Endothelial cell of umbilical vein (primary cell): ENCODE results near the gene COQ6. TPM values are rescaled to one million over a fixed set of nuclear protein-coding genes. Genes with fewer than 3 reads are reported as not detected.
A peak's percentile ranks its signal among the peaks of the same experiment; 100 is the strongest.

Experiments
- Bru-seq: library from RNA; stranded (reverse); fragments of 400-500 nt; gene quantifications from one replicate; lab custom pipeline; 2021; lab: Mats Ljungman, UMichigan
- BruChase-seq, 2 experiments: library from RNA; stranded (reverse); fragments of 400-500 nt; gene quantifications; one replicate each; lab custom pipeline; 2021; lab: Mats Ljungman, UMichigan
- BruUV-seq: library from RNA; stranded (reverse); fragments of 400-500 nt; replicated peaks from 2 replicates; lab custom pipeline; 2021; lab: Mats Ljungman, UMichigan
- CTCF ChIA-PET: fragments of 300-600, 350-600 bp; sonication (Branson Sonifier 250); formaldehyde crosslinking; loops from one replicate; lab custom pipeline; 2021; ENCODE audit warnings: antibody characterized with exemption, inconsistent platforms; lab: Charles Lee
- POLR2A ChIA-PET: fragments of 300-600, 350-600 bp; sonication (Branson Sonifier 250); formaldehyde crosslinking; loops from one replicate; lab custom pipeline; 2021; ENCODE audit warnings: antibody characterized with exemption, inconsistent platforms; lab: Charles Lee
- DNase-seq: peaks from one replicate; pipeline ENCODE4 v3.0.0-alpha.2; 2011; ENCODE audit warnings: low read depth, low spot score
- FAIRE-seq: peaks from 2 replicates; lab custom pipeline; 2011; peaks lifted over from hg19 to GRCh38; lab: Jason Lieb, UNC
- H2AFZ ChIP-seq: 2 replicates; pipeline ENCODE4 v1.6.0; 2012; ENCODE audit warnings: low read depth, low read length, control low read depth, inconsistent platforms
- H3K27ac ChIP-seq: 2 replicates; pipeline ENCODE4 v1.5.1; 2011; ENCODE audit warnings: low read depth, mild to moderate bottlenecking, control low read depth, low read length, moderate library complexity; ENCODE audit not compliant: insufficient read depth
- H3K27me3 ChIP-seq, 2 experiments: 2 replicates each; pipeline versions ENCODE4 v1.6.0 to v1.6.1; 2011; ENCODE audit warnings: low read length in 2 of 2, mixed read lengths in 1 of 2; ENCODE audit not compliant: control insufficient read depth in 2 of 2, insufficient read depth in 2 of 2
- H3K36me3 ChIP-seq, 2 experiments: 2 replicates in 1 of 2; 3 replicates in 1 of 2; pipeline ENCODE4 v1.5.1; 2011; ENCODE audit warnings: low read length in 2 of 2, mild to moderate bottlenecking in 1 of 2, moderate library complexity in 1 of 2; ENCODE audit not compliant: control insufficient read depth in 2 of 2, insufficient read depth in 2 of 2; ENCODE audit errors: extremely low read depth in 1 of 2
- H3K4me1 ChIP-seq: 3 replicates; pipeline ENCODE4 v1.5.1; 2011; ENCODE audit warnings: mild to moderate bottlenecking, low read length; ENCODE audit not compliant: control insufficient read depth, insufficient read depth; ENCODE audit errors: extremely low read depth
- H3K4me2 ChIP-seq: 2 replicates; pipeline ENCODE4 v1.6.1; 2011; ENCODE audit warnings: low read length, control low read depth, mixed read lengths; ENCODE audit not compliant: insufficient read depth
- H3K4me3 ChIP-seq, 3 experiments: fragments of 200-600 bp in 1 of 3; sonication (generic), shearing (Covaris generic) in 1 of 3; replicated peaks in 1 of 3; 2 replicates each; pipeline ENCODE4 v1.5.1; 2011 to 2016; ENCODE audit warnings: control low read depth in 3 of 3, low read length in 3 of 3, mild to moderate bottlenecking in 2 of 3, inconsistent platforms in 1 of 3, low read depth in 1 of 3, moderate library complexity in 1 of 3; ENCODE audit not compliant: insufficient read depth in 1 of 3
- H3K79me2 ChIP-seq: 2 replicates; pipeline ENCODE4 v1.6.0; 2012; ENCODE audit warnings: low read length, inconsistent platforms; ENCODE audit not compliant: control insufficient read depth, insufficient read depth
- H3K9ac ChIP-seq: replicated peaks from 2 replicates; pipeline ENCODE3; 2011; ENCODE audit warnings: low read length, control low read depth; ENCODE audit not compliant: insufficient read depth; ENCODE audit errors: extremely low read depth
- H3K9me1 ChIP-seq: replicated peaks from 3 replicates; pipeline ENCODE4 v1.6.0; 2011; ENCODE audit warnings: mild to moderate bottlenecking, low read length; ENCODE audit not compliant: control insufficient read depth, insufficient read depth; ENCODE audit errors: extremely low read depth
- H3K9me3 ChIP-seq: replicated peaks from 2 replicates; pipeline ENCODE4 v1.5.1; 2012; ENCODE audit warnings: low read length, inconsistent platforms; ENCODE audit not compliant: control insufficient read depth, insufficient read depth
- H4K20me1 ChIP-seq: replicated peaks from 2 replicates; pipeline ENCODE3; 2011; ENCODE audit warnings: mild to moderate bottlenecking, low read length; ENCODE audit not compliant: control insufficient read depth, insufficient read depth; ENCODE audit errors: extremely low read depth
- EZH2 ChIP-seq: IDR thresholded peaks from 2 replicates; pipeline ENCODE4 v1.6.1; 2012; ENCODE audit warnings: borderline replicate concordance, low read depth, mild to moderate bottlenecking, moderate library complexity, low read length, inconsistent platforms; ENCODE audit not compliant: severe bottlenecking
- FOS ChIP-seq: IDR thresholded peaks from 2 replicates; pipeline ENCODE4 v1.6.1; 2011; ENCODE audit warnings: mild to moderate bottlenecking, low read length, moderate library complexity, borderline replicate concordance; ENCODE audit not compliant: insufficient read depth
- GATA2 ChIP-seq: IDR thresholded peaks from 2 replicates; pipeline ENCODE4 v1.7.0; 2011; ENCODE audit warnings: low read depth, mild to moderate bottlenecking, moderate library complexity, mixed read lengths, low read length; ENCODE audit not compliant: insufficient read length, insufficient read depth
- JUN ChIP-seq: IDR thresholded peaks from 2 replicates; pipeline ENCODE4 v1.6.1; 2011; ENCODE audit warnings: borderline replicate concordance, low read depth; ENCODE audit not compliant: insufficient read length, insufficient read depth
- MYC ChIP-seq: IDR thresholded peaks from one replicate; pipeline ENCODE4 v1.6.1; 2011; ENCODE audit warnings: mild to moderate bottlenecking, low read depth, low read length
- POLR2A ChIP-seq: IDR thresholded peaks from 2 replicates; pipeline ENCODE4 v1.6.1; 2012; ENCODE audit warnings: low read depth, mild to moderate bottlenecking, control low read depth, low read length
- POLR2AphosphoS5 ChIP-seq: IDR thresholded peaks from 2 replicates; pipeline ENCODE4 v1.6.1; 2012; ENCODE audit warnings: low read depth, mild to moderate bottlenecking, control low read depth, low read length, moderate library complexity; ENCODE audit not compliant: insufficient read depth
- dilution Hi-C: fragments of 300-500 bp; cut with MboI; formaldehyde crosslinking; loops from one replicate; pipeline ENCODE4 v1.15.0; 2019; ENCODE audit warnings: low sequenced_read_pairs; ENCODE audit not compliant: extremely low pct_ligation_motif_present
- intact Hi-C: fragments of 100-400 bp; cut with micrococcal nuclease; formaldehyde crosslinking; loops from one replicate; pipeline ENCODE4 v1.10.0; 2022
- long read RNA-seq: library from polyadenylated mRNA; stranded (forward); transcript quantifications from one replicate; pipeline ENCODE4 v2.0.0, GENCODE V29; 2021
- polyA minus RNA-seq, 3 experiments: library from RNA; depleted of rRNA, polyadenylated mRNA; stranded (reverse); fragments of >200 nt; gene quantifications; 1 replicate in 1 of 3; 2 replicates in 2 of 3; pipeline ENCODE4 v1.2.3, GENCODE V29; 2011
- polyA plus RNA-seq, 4 experiments: library from polyadenylated mRNA; depleted of rRNA in 3 of 4; stranded (reverse) in 3 of 4; unstranded in 1 of 4; fragments of >200 nt; gene quantifications; 2 replicates each; pipeline versions ENCODE4 v1.2.1 to v1.2.3, GENCODE V29; 2011 to 2012; ENCODE audit warnings: missing spikeins in 1 of 4
- total RNA-seq: library from RNA; stranded (reverse); gene quantifications from 2 replicates; pipeline ENCODE4 v1.2.3, GENCODE V29; 2021
- TF ChIP-seq, protein P1 (sequence below): IDR thresholded peaks from 2 replicates; pipeline ENCODE4 v1.6.1; 2011; ENCODE audit not compliant: insufficient read depth, insufficient read length
- TF ChIP-seq, protein P2 (sequence below), 2 donors: IDR thresholded peaks; 1 replicate in 1 of 2; 2 replicates in 1 of 2; pipeline ENCODE4 v1.5.1; 2011; ENCODE audit warnings: low read length in 2 of 2, mild to moderate bottlenecking in 2 of 2, moderate library complexity in 2 of 2, control low read depth in 1 of 2, inconsistent platforms in 1 of 2, low read depth in 1 of 2; ENCODE audit not compliant: insufficient read depth in 1 of 2; ENCODE audit errors: extremely low read depth in 1 of 2

Gene COQ6
- total RNA-seq, result 20.3 and 20.7 TPM in 2 replicates
- polyA plus RNA-seq, result 34.7 and 35.3 TPM in 2 replicates
- polyA plus RNA-seq (2011; cell fraction: cytosol; rRNA removed), result 24.5 and 25.1 TPM in 2 replicates
- polyA plus RNA-seq (2011; cell fraction: nucleus; rRNA removed), result 65.2 and 74.4 TPM in 2 replicates
- 15.1 and 15.3 TPM in 2 replicates for polyA plus RNA-seq (2012)
- 18.0 and 25.2 TPM in 2 replicates for polyA minus RNA-seq
- 16.5 TPM for polyA minus RNA-seq (2011; cell fraction: cytosol; rRNA and poly(A)+ RNA removed)
- 15.8 and 24.3 TPM in 2 replicates for polyA minus RNA-seq (2011; cell fraction: nucleus; rRNA and poly(A)+ RNA removed)
- percentile 62 among the genes with signal in this experiment for Bru-seq, nascent RNA
- BruChase-seq, experiment 1, labeled RNA remaining after a 6-hour chase, result percentile 57 among the genes with signal in this experiment
- BruChase-seq, experiment 2, labeled RNA remaining after a 2-hour chase, result percentile 65 among the genes with signal in this experiment
- long read RNA-seq, transcript COQ6-201 (12 exons, 2,118 nt), result major isoform, 32 of 53 reads
- long read RNA-seq, partial matches to known transcripts, result 3 of 53 reads
- long read RNA-seq, other reads (novel, unspliced or antisense), result 14 of 53 reads

DNA sequence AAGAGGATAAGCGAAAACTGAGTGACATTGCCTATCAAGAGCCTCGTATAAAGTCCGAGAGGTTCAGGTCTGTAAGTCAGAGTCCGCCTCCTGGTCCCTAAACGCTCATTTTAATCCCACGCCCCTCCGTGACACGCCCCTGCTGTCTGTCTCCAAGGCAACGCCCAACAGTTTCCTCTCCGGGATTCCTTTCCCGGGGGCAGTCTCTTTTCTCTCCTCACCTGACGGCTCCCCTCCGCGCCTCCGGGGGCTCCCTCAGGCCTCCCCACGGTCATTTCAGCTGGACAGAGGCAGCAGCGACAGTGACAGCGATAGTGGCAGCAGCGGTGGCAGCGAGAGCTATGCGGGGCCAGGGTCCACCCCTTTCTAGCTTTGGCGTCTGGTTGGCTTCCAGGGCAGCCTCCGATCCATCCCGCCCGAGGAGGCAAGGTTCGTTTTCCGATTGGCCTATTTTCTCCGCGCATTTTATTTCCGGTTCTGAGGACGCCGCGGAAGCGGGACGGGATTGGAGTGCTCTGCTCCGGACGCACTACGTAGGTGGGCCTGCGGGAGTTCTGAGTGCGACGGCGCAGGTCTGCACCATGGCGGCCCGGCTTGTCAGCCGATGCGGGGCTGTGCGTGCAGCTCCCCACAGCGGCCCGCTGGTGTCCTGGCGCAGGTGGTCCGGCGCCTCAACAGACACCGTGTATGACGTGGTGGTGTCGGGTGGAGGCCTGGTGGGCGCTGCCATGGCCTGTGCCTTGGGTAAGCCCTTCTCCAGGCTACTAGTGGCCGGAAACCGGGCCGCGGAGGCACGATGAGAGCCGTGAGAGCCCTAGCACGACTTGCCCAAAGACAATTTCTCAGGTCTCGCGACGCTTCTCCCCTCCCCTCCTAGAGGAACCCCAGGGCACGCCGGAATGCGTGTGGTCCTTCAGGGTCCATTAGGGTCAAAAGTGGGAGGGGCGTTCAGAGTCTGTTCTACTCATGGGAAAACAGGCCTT lies at the start of gene COQ6, which contains the start of gene FAM161B:
TSS of gene COQ6 (plus strand) at position 551 of the 983 bp plus-strand sequence. CDS start at position 582, 31 bp downstream.
TSS of gene FAM161B (minus strand) at position 343 of the 983 bp plus-strand sequence. CDS start at position 275, 68 bp downstream.
- DNase-seq (peak; percentile 98), FAIRE-seq (peak; percentile 96)
- Histone ChIP-seq H3K4me3 (peak within 1 kb of the TSS; percentile 55 to 70 (median 64)), H3K79me2 (no peaks in the 10 kb centered on the region), H2AFZ (peak within 1 kb of the TSS; percentile 82), H3K4me2 (peak within 1 kb of the TSS; percentile 74), H3K27ac (peak within 1 kb of the TSS; percentile 46), H3K9me1 (no peaks in the 10 kb centered on the region), H3K27me3 (no peaks in the 10 kb centered on the region), H3K4me1 (peaks cover 5% of the 10 kb centered on the region), H4K20me1 (no peaks in the 10 kb centered on the region), H3K9me3 (no peaks in the 10 kb centered on the region), H3K36me3 (peaks cover 0 to 10% of the 10 kb centered on the region in 2 experiments), H3K9ac (peak within 1 kb of the TSS; percentile 74)
- BruUV-seq, result TSS peak; percentile 68
- intact Hi-C loops (loop anchor here (1.0 to 5.0 kb wide), 3 partner anchors 64 to 87 kb away; partner anchors contain the start of genes BBOF1, ENTPD5 and ZNF410), dilution Hi-C loops (no loop called here)
- POLR2A ChIA-PET, result interaction anchor here (0.6 to 0.8 kb wide), 2 partner anchors 64 to 344 kb away, joined by 3 read pairs; partner anchors contain the start of gene ZNF410
- TF ChIP-seq MYC (no peak), POLR2A (peak; percentile 73), JUN (no peak), POLR2AphosphoS5 (peak; percentile 80), FOS (no peak), GATA2 (no peak), EZH2 (no peak)
- TF ChIP-seq, protein P1, sequence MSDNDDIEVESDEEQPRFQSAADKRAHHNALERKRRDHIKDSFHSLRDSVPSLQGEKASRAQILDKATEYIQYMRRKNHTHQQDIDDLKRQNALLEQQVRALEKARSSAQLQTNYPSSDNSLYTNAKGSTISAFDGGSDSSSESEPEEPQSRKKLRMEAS, result no peak
- TF ChIP-seq, protein P2, sequence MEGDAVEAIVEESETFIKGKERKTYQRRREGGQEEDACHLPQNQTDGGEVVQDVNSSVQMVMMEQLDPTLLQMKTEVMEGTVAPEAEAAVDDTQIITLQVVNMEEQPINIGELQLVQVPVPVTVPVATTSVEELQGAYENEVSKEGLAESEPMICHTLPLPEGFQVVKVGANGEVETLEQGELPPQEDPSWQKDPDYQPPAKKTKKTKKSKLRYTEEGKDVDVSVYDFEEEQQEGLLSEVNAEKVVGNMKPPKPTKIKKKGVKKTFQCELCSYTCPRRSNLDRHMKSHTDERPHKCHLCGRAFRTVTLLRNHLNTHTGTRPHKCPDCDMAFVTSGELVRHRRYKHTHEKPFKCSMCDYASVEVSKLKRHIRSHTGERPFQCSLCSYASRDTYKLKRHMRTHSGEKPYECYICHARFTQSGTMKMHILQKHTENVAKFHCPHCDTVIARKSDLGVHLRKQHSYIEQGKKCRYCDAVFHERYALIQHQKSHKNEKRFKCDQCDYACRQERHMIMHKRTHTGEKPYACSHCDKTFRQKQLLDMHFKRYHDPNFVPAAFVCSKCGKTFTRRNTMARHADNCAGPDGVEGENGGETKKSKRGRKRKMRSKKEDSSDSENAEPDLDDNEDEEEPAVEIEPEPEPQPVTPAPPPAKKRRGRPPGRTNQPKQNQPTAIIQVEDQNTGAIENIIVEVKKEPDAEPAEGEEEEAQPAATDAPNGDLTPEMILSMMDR (IDR thresholded peaks at IDR 0.05; ENCODE audit: extremely low read depth in 1 of 2, insufficient read depth in 1 of 2, low read depth in 1 of 2, low read length in 2 of 2), result peak in 1 of 2 donors; percentile 7
- CTCF ChIA-PET, result interaction anchor here (1.0 kb wide), 2 partner anchors 14 to 15 kb away, joined by 3 to 7 read pairs; no protein-coding TSS in a partner anchor
